SU-DHL-6 (cell line): ENCODE measurements around the gene CNTNAP5.

ENCODE experiments used
- EZH2phosphoT487 ChIP-seq: fragments of 200-600 bp; sonication (generic), shearing (Covaris generic); conservative IDR thresholded peaks from 2 replicates; pipeline ENCODE4 v1.6.1; 2018; ENCODE audit warnings: mild to moderate bottlenecking, antibody characterized with exemption, low read length, moderate library complexity, mixed read lengths
- TF ChIP-seq, protein P1 (sequence below): fragments of 200-600 bp; sonication (generic); IDR thresholded peaks from one replicate; pipeline ENCODE4 v1.5.1; 2017; ENCODE audit warnings: antibody characterized with exemption, mild to moderate bottlenecking, low read length, moderate library complexity; ENCODE audit not compliant: insufficient read depth, poor library complexity, severe bottlenecking

DNA sequence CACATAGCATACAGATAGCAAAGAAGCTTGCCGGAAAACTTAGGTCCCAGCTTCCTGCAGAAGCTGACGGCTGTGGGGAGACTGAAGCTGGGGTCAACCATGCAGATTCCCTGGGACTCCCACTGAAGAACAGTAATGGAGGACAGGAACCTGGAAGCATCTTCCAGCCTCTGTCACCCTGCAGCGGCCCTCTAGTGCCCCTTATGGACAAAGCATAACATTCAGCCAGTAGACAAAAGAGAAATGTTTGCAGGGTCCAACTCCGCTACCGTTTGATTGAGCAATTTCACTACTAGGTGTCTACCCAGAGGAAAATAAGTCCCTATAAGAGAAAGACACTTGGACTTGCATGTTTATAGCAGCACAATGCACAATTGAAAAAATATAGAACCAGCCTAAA, 460.6 kb downstream of the CNTNAP5 start:
- TF ChIP-seq, protein P1, sequence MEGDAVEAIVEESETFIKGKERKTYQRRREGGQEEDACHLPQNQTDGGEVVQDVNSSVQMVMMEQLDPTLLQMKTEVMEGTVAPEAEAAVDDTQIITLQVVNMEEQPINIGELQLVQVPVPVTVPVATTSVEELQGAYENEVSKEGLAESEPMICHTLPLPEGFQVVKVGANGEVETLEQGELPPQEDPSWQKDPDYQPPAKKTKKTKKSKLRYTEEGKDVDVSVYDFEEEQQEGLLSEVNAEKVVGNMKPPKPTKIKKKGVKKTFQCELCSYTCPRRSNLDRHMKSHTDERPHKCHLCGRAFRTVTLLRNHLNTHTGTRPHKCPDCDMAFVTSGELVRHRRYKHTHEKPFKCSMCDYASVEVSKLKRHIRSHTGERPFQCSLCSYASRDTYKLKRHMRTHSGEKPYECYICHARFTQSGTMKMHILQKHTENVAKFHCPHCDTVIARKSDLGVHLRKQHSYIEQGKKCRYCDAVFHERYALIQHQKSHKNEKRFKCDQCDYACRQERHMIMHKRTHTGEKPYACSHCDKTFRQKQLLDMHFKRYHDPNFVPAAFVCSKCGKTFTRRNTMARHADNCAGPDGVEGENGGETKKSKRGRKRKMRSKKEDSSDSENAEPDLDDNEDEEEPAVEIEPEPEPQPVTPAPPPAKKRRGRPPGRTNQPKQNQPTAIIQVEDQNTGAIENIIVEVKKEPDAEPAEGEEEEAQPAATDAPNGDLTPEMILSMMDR: no peak
- no peak for TF ChIP-seq EZH2phosphoT487
